Keratinocyte (primary cell): ENCODE results near the gene CLIC3.

Experiments
- EZH2 ChIP-seq: IDR thresholded peaks from one replicate; pipeline ENCODE4 v1.6.1; 2012; ENCODE audit warnings: inconsistent platforms, mild to moderate bottlenecking, low read length, moderate library complexity
- TF ChIP-seq, protein P1 (sequence below), 3 experiments: IDR thresholded peaks in 1 of 3; conservative IDR thresholded peaks in 1 of 3; optimal IDR thresholded peaks in 1 of 3; 2 replicates in 2 of 3; 3 replicates in 1 of 3; pipeline versions ENCODE3 to v1.5.1; 2011; ENCODE audit warnings: low read length in 3 of 3, mild to moderate bottlenecking in 3 of 3, moderate library complexity in 2 of 3, control low read depth in 1 of 3, inconsistent platforms in 1 of 3; ENCODE audit not compliant: insufficient read depth in 2 of 3; ENCODE audit errors: extremely low read depth in 1 of 3

DNA sequence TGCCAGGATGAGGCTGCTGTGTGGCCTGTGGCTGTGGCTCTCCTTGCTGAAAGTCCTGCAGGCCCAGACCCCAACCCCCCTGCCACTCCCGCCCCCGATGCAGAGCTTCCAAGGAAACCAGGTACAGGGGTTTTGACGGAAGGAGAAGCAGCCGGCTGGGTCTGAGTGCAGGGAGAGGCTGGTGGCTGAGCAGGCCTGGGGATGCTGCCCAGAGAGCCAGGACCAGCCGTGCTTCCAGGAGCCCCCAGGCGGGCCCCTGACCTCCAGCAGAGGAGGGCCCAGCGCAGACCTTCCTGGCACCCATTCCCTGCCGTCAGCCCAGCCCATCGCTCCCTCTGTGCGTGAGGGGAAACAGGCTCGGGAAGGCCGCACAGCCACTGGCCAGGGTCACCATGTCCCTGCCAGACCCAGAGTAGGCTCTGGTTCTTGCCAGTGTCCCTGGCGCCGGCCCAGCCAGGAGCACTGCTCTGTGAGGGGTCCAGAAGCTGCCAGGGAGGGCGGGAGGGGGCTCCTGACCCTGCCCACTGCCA is 44.0 kb downstream of the CLIC3 start:
- TF ChIP-seq, protein P1, sequence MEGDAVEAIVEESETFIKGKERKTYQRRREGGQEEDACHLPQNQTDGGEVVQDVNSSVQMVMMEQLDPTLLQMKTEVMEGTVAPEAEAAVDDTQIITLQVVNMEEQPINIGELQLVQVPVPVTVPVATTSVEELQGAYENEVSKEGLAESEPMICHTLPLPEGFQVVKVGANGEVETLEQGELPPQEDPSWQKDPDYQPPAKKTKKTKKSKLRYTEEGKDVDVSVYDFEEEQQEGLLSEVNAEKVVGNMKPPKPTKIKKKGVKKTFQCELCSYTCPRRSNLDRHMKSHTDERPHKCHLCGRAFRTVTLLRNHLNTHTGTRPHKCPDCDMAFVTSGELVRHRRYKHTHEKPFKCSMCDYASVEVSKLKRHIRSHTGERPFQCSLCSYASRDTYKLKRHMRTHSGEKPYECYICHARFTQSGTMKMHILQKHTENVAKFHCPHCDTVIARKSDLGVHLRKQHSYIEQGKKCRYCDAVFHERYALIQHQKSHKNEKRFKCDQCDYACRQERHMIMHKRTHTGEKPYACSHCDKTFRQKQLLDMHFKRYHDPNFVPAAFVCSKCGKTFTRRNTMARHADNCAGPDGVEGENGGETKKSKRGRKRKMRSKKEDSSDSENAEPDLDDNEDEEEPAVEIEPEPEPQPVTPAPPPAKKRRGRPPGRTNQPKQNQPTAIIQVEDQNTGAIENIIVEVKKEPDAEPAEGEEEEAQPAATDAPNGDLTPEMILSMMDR (optimal IDR thresholded peaks at IDR 0.05 in 1 of 3, IDR thresholded peaks at IDR 0.05 in 1 of 3, conservative IDR thresholded peaks at IDR 0.05 in 1 of 3; ENCODE audit: extremely low read depth in 1 of 3, insufficient read depth in 2 of 3, low read length in 3 of 3): no peak
- no peak for TF ChIP-seq EZH2
